Measurements from ENCODE around the gene ASB8. TPM values are rescaled to one million over a fixed set of nuclear protein-coding genes. Genes with fewer than 3 reads are reported as not detected.
A peak's percentile ranks its signal among the peaks of the same experiment; 100 is the strongest.

The ASB8 gene, protein sequence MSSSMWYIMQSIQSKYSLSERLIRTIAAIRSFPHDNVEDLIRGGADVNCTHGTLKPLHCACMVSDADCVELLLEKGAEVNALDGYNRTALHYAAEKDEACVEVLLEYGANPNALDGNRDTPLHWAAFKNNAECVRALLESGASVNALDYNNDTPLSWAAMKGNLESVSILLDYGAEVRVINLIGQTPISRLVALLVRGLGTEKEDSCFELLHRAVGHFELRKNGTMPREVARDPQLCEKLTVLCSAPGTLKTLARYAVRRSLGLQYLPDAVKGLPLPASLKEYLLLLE
- total RNA-seq = 10 to 100 TPM; 17.0 to 30.4 (median 27.8) TPM

- Histone ChIP-seq H3K4me1 (replicated peaks in 1 of 2) (peaks cover 0 to 4% of the 10 kb centered on the region in 2 donors), H3K27ac (peak within 1 kb of the TSS; percentile 80 to 89), H3K4me3 (peak within 1 kb of the TSS; percentile 58 to 88 (median 68))
- WGBS, 10 experiments = 0 to 1% (median 0%) methylated on average over 2 to 21 of the region's 56 CpGs; no CpG with 5 or more reads in 4 of the 10 experiments
- in situ Hi-C loops (cut with MboI; ENCODE audit: low pct_unique_long_range_greater_than_20kb in 2 of 9, low sequenced_read_pairs in 9 of 9, unreplicated experiment in 9 of 9) = no loop called here
- ATAC-seq (replicated peaks in 6 of 8) = peak; percentile 91 to 96 (median 94)
Observed at GRCh38 chr12:48157018-48157888, at the start of gene ASB8. ASB8 (minus strand) TSS chr12:48157515; CDS start chr12:48153496, 4,019 bp downstream.

- no peak within 1 kb of the TSS for H3K4me3 ChIP-seq
- in situ Hi-C loops (cut with MboI; ENCODE audit: low pct_unique_long_range_greater_than_20kb in 2 of 9, low sequenced_read_pairs in 9 of 9, unreplicated experiment in 9 of 9) = no loop called here
Observed at GRCh38 chr12:48203192-48203591, 45.9 kb upstream of the ASB8 start, which contains the start of gene OR10AD1. OR10AD1 (minus strand) TSS chr12:48203292; CDS start chr12:48203292, 0 bp downstream.

DNA sequence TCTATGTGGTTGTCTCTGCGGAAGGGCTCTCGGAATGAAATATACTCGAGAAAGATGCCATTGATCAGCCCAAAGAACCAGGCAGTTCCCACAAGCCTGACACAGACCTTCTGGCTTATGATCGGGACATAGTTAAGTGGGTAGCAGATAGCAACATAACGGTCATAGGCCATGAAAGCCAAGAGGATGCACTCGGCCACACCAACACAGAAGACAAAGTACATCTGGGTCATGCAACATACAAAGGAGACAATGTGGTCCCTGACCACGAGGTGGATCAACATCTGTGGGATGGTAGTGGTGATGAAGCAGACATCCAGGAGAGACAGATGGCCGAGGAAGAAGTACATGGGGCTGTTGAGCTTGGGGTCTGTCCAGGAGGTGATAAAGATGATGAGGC, 45.5 kb upstream of the ASB8 start:
- Histone ChIP-seq H3K4me3 (no peak overlapping the region), H3K27ac (no peak overlapping the region), H3K4me1 (replicated peaks in 1 of 2) (peaks cover 0 to 11% of the 10 kb centered on the region in 2 donors)
- in situ Hi-C loops (cut with MboI; ENCODE audit: low pct_unique_long_range_greater_than_20kb in 2 of 9, low sequenced_read_pairs in 9 of 9, unreplicated experiment in 9 of 9) = no loop called here
- ATAC-seq (replicated peaks in 6 of 8) = no peak
- 50 to 100% (median 84%) methylated on average over 1 to 8 of the region's 8 CpGs; no CpG with 5 or more reads in 1 of the 10 experiments for WGBS, 10 experiments

More at GRCh38 chr12:48203192-48203591, 45.9 kb upstream of the ASB8 start, which contains the start of gene OR10AD1:
- WGBS, 10 experiments = 79 to 100% (median 85%) methylated on average over 1 to 4 of the region's 4 CpGs; no CpG with 5 or more reads in 2 of the 10 experiments
- Histone ChIP-seq H3K4me1 (replicated peaks in 1 of 2) (peaks cover 0 to 11% of the 10 kb centered on the region in 2 donors), H3K27ac (no peak within 1 kb of the TSS)
- no peak for ATAC-seq (replicated peaks in 6 of 8)

DNA sequence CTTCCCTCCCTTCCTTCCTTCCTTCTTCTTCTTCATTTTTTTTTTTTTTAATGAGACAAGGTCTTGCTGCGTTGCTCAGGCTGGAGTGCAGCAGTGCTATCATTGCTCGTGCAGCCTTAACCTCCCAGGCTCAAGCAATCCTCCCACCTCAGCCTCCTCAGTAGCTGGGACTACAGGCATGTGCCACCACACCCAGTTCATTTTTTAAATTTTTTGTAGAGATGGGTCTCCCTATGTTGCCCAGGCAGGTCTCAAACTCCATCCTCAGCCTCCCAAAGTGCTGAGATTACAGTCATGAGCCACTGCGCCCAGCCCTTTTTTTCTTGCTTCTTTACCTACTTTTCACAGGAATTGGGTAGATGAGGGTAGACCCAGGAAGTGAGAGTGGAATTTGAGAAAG, 44.2 kb upstream of the ASB8 start:
- 84 to 100% (median 100%) methylated on average over 1 to 3 of the region's 3 CpGs; no CpG with 5 or more reads in 3 of the 10 experiments for WGBS, 10 experiments
- ATAC-seq (replicated peaks in 6 of 8) = no peak
- in situ Hi-C loops (cut with MboI; ENCODE audit: low pct_unique_long_range_greater_than_20kb in 2 of 9, low sequenced_read_pairs in 9 of 9, unreplicated experiment in 9 of 9) = no loop called here
- H3K4me3 ChIP-seq = no peak overlapping the region
- peaks cover 0 to 11% of the 10 kb centered on the region in 2 donors for H3K4me1 ChIP-seq (replicated peaks in 1 of 2)
- H3K27ac ChIP-seq = no peak overlapping the region

- 67 to 100% (median 84%) methylated on average over 1 to 3 of the region's 3 CpGs; no CpG with 5 or more reads in 1 of the 10 experiments for WGBS, 10 experiments
- no peak for ATAC-seq (replicated peaks in 6 of 8)
- peaks cover 0 to 11% of the 10 kb centered on the region in 2 donors for H3K4me1 ChIP-seq (replicated peaks in 1 of 2)
- in situ Hi-C loops (cut with MboI; ENCODE audit: low pct_unique_long_range_greater_than_20kb in 2 of 9, low sequenced_read_pairs in 9 of 9, unreplicated experiment in 9 of 9) = no loop called here
- no peak overlapping the region for H3K27ac ChIP-seq
- H3K4me3 ChIP-seq = no peak overlapping the region
Observed at GRCh38 chr12:48201091-48201490, 43.8 kb upstream of the ASB8 start.

- WGBS, 10 experiments = 28 to 73% (median 46%) methylated on average over 1 to 3 of the region's 3 CpGs; no CpG with 5 or more reads in 1 of the 10 experiments
- in situ Hi-C loops (cut with MboI; ENCODE audit: low pct_unique_long_range_greater_than_20kb in 2 of 9, low sequenced_read_pairs in 9 of 9, unreplicated experiment in 9 of 9) = loop anchor here in 3 of 9 experiments (25.0 kb wide), 2 partner anchors 263 to 487 kb away; partner anchors contain the start of genes RPAP3 (in 2 of the 3) and ANP32D (in 1 of the 3)
- Histone ChIP-seq H3K27ac (no peak overlapping the region), H3K4me1 (replicated peaks in 1 of 2) (peaks cover 0 to 11% of the 10 kb centered on the region in 2 donors), H3K4me3 (no peak overlapping the region)
- no peak for ATAC-seq (replicated peaks in 6 of 8)
Observed at GRCh38 chr12:48199774-48200221, 42.5 kb upstream of the ASB8 start.

DNA sequence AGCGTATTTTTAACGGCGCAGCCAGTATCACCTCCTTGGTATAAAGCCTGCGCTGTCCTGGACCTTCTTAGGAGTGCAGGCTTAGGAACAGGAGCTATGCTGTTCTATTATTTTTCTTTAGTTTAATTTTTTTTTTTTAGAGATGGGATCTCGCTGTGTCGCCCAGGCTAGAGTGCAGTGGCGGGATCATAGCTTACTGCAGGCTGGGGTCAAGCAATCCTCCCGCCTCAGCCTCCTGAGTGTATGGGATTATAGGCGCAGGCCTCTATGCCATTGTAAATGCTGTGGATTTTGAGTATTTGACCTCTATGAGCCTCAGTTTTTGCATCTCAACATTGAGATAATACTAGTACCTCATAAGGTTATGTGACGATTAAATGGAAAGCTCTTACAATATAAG, 41.7 kb upstream of the ASB8 start:
- WGBS, 10 experiments = 70 to 100% (median 92%) methylated on average over 1 to 10 of the region's 10 CpGs; no CpG with 5 or more reads in 1 of the 10 experiments
- in situ Hi-C loops (cut with MboI; ENCODE audit: low pct_unique_long_range_greater_than_20kb in 2 of 9, low sequenced_read_pairs in 9 of 9, unreplicated experiment in 9 of 9) = loop anchor here in 3 of 9 experiments (25.0 kb wide), 2 partner anchors 263 to 487 kb away; partner anchors contain the start of genes RPAP3 (in 2 of the 3) and ANP32D (in 1 of the 3)

GRCh38 chr12:48198672-48198971, 41.3 kb upstream of the ASB8 start:
- peak; percentile 1 to 21 (median 8) for ATAC-seq (replicated peaks in 6 of 8)
- Histone ChIP-seq H3K27ac (peak overlapping the region; percentile 92 to 93), H3K4me3 (peak overlapping the region; percentile 38 to 56 (median 53)), H3K4me1 (replicated peaks in 1 of 2) (peaks cover 0 to 11% of the 10 kb centered on the region in 2 donors)
- WGBS, 10 experiments = 6 to 97% (median 65%) methylated on average over 4 to 20 of the region's 26 CpGs; no CpG with 5 or more reads in 4 of the 10 experiments
- in situ Hi-C loops (cut with MboI; ENCODE audit: low pct_unique_long_range_greater_than_20kb in 2 of 9, low sequenced_read_pairs in 9 of 9, unreplicated experiment in 9 of 9) = loop anchor here in 3 of 9 experiments (25.0 kb wide), 2 partner anchors 264 to 486 kb away; partner anchors contain the start of genes RPAP3 (in 2 of the 3) and ANP32D (in 1 of the 3)

More for the DNA sequence above, 41.7 kb upstream of the ASB8 start:
- H3K27ac ChIP-seq = peak overlapping the region; percentile 92 to 93
- H3K4me1 ChIP-seq (replicated peaks in 1 of 2) = peaks cover 0 to 11% of the 10 kb centered on the region in 2 donors
- ATAC-seq (replicated peaks in 6 of 8) = no peak
- peak overlapping the region; percentile 38 to 56 (median 53) for H3K4me3 ChIP-seq

DNA sequence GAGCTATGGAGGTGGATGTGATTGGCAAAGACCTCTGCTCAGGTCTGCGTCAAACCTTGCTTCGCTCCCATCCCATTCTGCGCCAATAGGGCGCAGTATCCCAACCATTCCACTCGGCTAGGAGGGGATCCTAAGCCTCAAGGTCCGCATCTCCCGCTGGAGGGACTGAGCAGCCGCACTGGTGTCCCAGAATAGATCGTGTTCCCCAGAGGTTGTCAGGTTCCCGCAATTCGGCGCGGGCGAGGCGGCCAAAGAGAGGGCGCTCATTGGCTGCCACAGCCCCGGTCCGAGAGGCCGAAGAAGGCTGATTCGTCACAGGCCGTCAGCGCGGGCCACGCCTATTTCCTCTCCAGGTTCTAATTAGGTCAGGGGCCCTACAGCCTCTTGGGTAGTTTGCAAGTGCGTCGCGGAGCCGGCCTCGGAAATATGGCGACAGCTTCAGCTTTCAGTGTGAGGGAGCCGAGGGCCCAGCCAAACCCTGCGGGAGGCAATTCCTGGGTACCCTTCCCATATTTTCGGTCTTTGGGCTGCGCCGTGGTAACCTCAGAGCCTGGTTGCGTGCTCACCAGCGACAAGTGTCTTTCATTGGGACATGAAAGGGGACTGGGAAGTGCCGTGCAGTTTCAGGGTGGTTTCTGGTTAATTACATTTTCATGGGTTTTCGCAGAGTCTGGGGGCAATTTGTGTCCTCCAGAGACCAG, 40.8 kb upstream of the ASB8 start:
- H3K4me3 ChIP-seq = peak overlapping the region; percentile 38 to 56 (median 53)
- peaks cover 0 to 11% of the 10 kb centered on the region in 2 donors for H3K4me1 ChIP-seq (replicated peaks in 1 of 2)
- in situ Hi-C loops (cut with MboI; ENCODE audit: low pct_unique_long_range_greater_than_20kb in 2 of 9, low sequenced_read_pairs in 9 of 9, unreplicated experiment in 9 of 9) = loop anchor here in 3 of 9 experiments (25.0 kb wide), 2 partner anchors 264 to 486 kb away; partner anchors contain the start of genes RPAP3 (in 2 of the 3) and ANP32D (in 1 of the 3)
- peak; percentile 86 to 96 (median 94) for ATAC-seq (replicated peaks in 6 of 8)
- peak overlapping the region; percentile 92 to 93 for H3K27ac ChIP-seq
- WGBS, 10 experiments = 0 to 83% (median 26%) methylated on average over 1 to 24 of the region's 39 CpGs; no CpG with 5 or more reads in 4 of the 10 experiments

- 0 to 10% (median 0%) methylated on average over 1 to 9 of the region's 10 CpGs for WGBS, 10 experiments
- Histone ChIP-seq H3K4me3 (peak overlapping the region; percentile 38 to 56 (median 53)), H3K27ac (peak overlapping the region; percentile 29 to 46), H3K4me1 (replicated peaks in 1 of 2) (peaks cover 0 to 11% of the 10 kb centered on the region in 2 donors)
- ATAC-seq (replicated peaks in 6 of 8) = peak; percentile 27 to 37 (median 32)
- in situ Hi-C loops (cut with MboI; ENCODE audit: low pct_unique_long_range_greater_than_20kb in 2 of 9, low sequenced_read_pairs in 9 of 9, unreplicated experiment in 9 of 9) = loop anchor here in 3 of 9 experiments (25.0 kb wide), 2 partner anchors 265 to 485 kb away; partner anchors contain the start of genes RPAP3 (in 2 of the 3) and ANP32D (in 1 of the 3)
Observed at GRCh38 chr12:48197549-48197970, 40.2 kb upstream of the ASB8 start.

GRCh38 chr12:48194799-48195201, 37.5 kb upstream of the ASB8 start:
- ATAC-seq (replicated peaks in 6 of 8) = no peak
- 0 to 100% (median 67%) methylated on average over 1 of the region's 1 CpG; no CpG with 5 or more reads in 1 of the 10 experiments for WGBS, 10 experiments
- in situ Hi-C loops (cut with MboI; ENCODE audit: low pct_unique_long_range_greater_than_20kb in 2 of 9, low sequenced_read_pairs in 9 of 9, unreplicated experiment in 9 of 9) = loop anchor here in 3 of 9 experiments (25.0 kb wide), 2 partner anchors 268 to 482 kb away; partner anchors contain the start of genes RPAP3 (in 2 of the 3) and ANP32D (in 1 of the 3)
- Histone ChIP-seq H3K4me1 (replicated peaks in 1 of 2) (peaks cover 0 to 10% of the 10 kb centered on the region in 2 donors), H3K27ac (no peak overlapping the region), H3K4me3 (no peak overlapping the region)

Data from motor neuron (in vitro differentiated cells).